Kidney (tissue), 22 donors: ENCODE measurements around the gene KLRF1. TPM values are rescaled to one million over a fixed set of nuclear protein-coding genes. Genes with fewer than 3 reads are reported as not detected.

Experiments used
- DNase-seq, 5 donors: peaks; one replicate each; pipeline ENCODE4 v3.0.0-alpha.2; 2013 to 2020
- FAIRE-seq: peaks from 2 replicates; lab custom pipeline; 2012; peaks lifted over from hg19 to GRCh38; lab: Jason Lieb, UNC
- H3K27ac ChIP-seq, 2 donors: one replicate each; pipeline ENCODE4 v1.7.0; 2013; ENCODE audit warnings: low read depth in 2 of 2, low read length in 2 of 2, inconsistent platforms in 1 of 2
- H3K27me3 ChIP-seq: one replicate; pipeline ENCODE4 v1.7.1; 2013; ENCODE audit warnings: low read length, inconsistent platforms; ENCODE audit not compliant: control insufficient read depth, insufficient read depth
- H3K36me3 ChIP-seq, 3 donors: one replicate each; pipeline versions ENCODE4 v1.7.0 to v1.7.1; 2013; ENCODE audit warnings: low read length in 3 of 3, control low read depth in 1 of 3, inconsistent platforms in 1 of 3; ENCODE audit not compliant: insufficient read depth in 3 of 3, control insufficient read depth in 2 of 3
- H3K4me1 ChIP-seq, 3 donors: one replicate each; pipeline versions ENCODE4 v1.7.0 to v1.7.1; 2013; ENCODE audit warnings: low read length in 3 of 3, inconsistent platforms in 1 of 3, low read depth in 1 of 3; ENCODE audit not compliant: control insufficient read depth in 2 of 3, insufficient read depth in 2 of 3
- H3K4me3 ChIP-seq, 3 donors: one replicate each; pipeline versions ENCODE4 v1.7.0 to v1.8.1; 2013; ENCODE audit warnings: low read length in 3 of 3, control low read depth in 1 of 3, inconsistent platforms in 1 of 3
- H3K9ac ChIP-seq, 3 donors: one replicate each; pipeline versions ENCODE4 v1.7.0 to v1.7.1; 2013; ENCODE audit warnings: low read length in 3 of 3, control low read depth in 1 of 3, inconsistent platforms in 1 of 3
- H3K9me3 ChIP-seq, 3 donors: one replicate each; pipeline versions ENCODE4 v1.7.0 to v1.7.1; 2013; ENCODE audit warnings: low read length in 3 of 3, control low read depth in 1 of 3, inconsistent platforms in 1 of 3; ENCODE audit not compliant: control insufficient read depth in 2 of 3, insufficient read depth in 1 of 3
- CTCF ChIP-seq: IDR thresholded peaks from 3 replicates; pipeline ENCODE4 v1.5.1; 2012; ENCODE audit warnings: mild to moderate bottlenecking, moderate library complexity, borderline replicate concordance; ENCODE audit not compliant: insufficient read depth; ENCODE audit errors: extremely low read depth
- intact Hi-C: fragments of 100-400 bp; cut with DNase I; formaldehyde crosslinking; loops from one replicate; pipeline ENCODE4 v1.11.1; 2022
- long read RNA-seq, 10 donors: library from polyadenylated mRNA in 1 of 10; unstranded in 1 of 10; transcript quantifications; one replicate each; pipeline ENCODE4 v2.0.0 and lab custom pipeline, GENCODE V29; 2021 to 2026
- polyA plus RNA-seq: library from polyadenylated mRNA; stranded (reverse); fragments of 350-450 nt; fragmentation: Illumina TruSeq; extraction: RNeasy Lipid Tissue Mini Kit (QIAGEN cat#74804); gene quantifications from one replicate; pipeline ENCODE4 v1.2.3, GENCODE V29; 2014; ENCODE audit warnings: low read depth, low replicate concordance; ENCODE audit not compliant: insufficient read depth
- total RNA-seq: library from RNA; stranded (reverse); fragmentation: NEBNext Ultra II Directional; extraction: Animal tissue kit (Norgen Biotek cat#: 25700); gene quantifications from one replicate; pipeline ENCODE4 v1.2.1, GENCODE V29; 2021
- donor health status: control.
- donor health status: control.
- donor health status: control.
- donor health status: control.
- donor health status: control.
- donor health status: DM: yes; HTN: yes; CAD: no.
- donor health status: Normal renal cell carcinoma (clear cell type).

The KLRF1 gene
- total RNA-seq (2.0 TPM), polyA plus RNA-seq (2.0 TPM)
- long read RNA-seq, donor 1, result 0 reads
- long read RNA-seq, donor 2, result 0 reads
- long read RNA-seq, donor 3, result 0 reads
- long read RNA-seq, donor 4, result 0 reads
- long read RNA-seq, donor 5, result 0 reads
- long read RNA-seq, donor 6, result 0 reads
- long read RNA-seq, donor 7, result 0 reads
- long read RNA-seq, donor 8, result 0 reads
- long read RNA-seq, donor 9, result 0 reads
- long read RNA-seq, donor 10, result 0 reads

- Histone ChIP-seq H3K27me3 (no peaks in the 10 kb centered on the region), H3K4me1 (no peaks in the 10 kb centered on the region), H3K27ac (no peak within 1 kb of the TSS), H3K9me3 (no peaks in the 10 kb centered on the region), H3K4me3 (no peak within 1 kb of the TSS), H3K36me3 (no peaks in the 10 kb centered on the region), H3K9ac (no peak within 1 kb of the TSS)
- intact Hi-C loops, result no loop called here
- TF ChIP-seq CTCF, result no peak
- FAIRE-seq (no peak), DNase-seq (no peak)
Measured at GRCh38 chr12:9827209-9827888, at the start of gene KLRF1. Gene KLRF1, plus strand, starts transcription at chr12:9827481. Its CDS starts 64 bp downstream, at chr12:9827545.

DNA sequence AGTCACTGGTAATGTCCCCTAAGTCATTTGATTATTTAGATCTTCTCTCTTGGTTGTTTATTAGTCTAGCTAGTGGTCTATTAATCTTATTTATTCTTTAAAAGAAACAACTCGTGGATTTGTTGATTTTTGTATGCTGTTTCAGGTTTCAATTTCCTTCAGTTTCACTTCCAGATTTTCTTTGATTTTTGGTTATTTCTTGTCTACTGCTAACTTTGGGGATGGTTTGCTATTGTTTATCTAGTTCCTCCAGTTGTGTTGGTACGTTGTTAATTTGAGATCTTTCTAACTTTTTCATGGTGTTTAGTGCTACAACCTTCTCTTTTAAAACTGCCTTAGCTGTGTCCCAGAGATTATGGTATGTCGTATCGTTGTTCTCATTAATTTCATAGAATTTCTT lies 48.1 kb upstream of the KLRF1 start:
- intact Hi-C loops, result no loop called here
- no peak overlapping the region for H3K4me3 ChIP-seq
- no peaks in the 10 kb centered on the region for H3K27me3 ChIP-seq
- TF ChIP-seq CTCF, result no peak
- no peaks in the 10 kb centered on the region for H3K9me3 ChIP-seq
- DNase-seq, result no peak
- no peak overlapping the region for H3K9ac ChIP-seq
- FAIRE-seq, result no peak
- H3K36me3 ChIP-seq, result no peaks in the 10 kb centered on the region
- H3K27ac ChIP-seq, result no peak overlapping the region
- no peaks in the 10 kb centered on the region for H3K4me1 ChIP-seq

DNA sequence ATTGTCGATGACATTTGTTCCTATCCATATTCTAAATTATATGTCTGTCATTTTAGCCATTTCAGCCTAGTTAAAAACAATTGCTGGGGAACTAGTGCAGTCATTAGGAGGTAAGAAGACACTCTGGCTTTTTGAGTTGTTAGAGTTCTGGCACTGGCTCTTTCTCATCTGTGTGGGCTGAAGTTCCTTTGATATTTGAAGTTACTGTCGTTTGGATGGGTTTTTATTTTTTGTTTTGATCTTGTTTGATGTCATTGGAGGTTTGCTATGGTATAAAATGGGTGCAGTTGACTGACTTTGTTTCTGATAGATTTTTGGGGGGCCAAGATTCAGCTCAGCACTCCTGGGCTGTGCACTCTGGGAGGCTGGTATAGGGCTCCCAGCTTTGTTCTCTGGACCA lies 45.9 kb upstream of the KLRF1 start:
- Histone ChIP-seq H3K9me3 (no peaks in the 10 kb centered on the region), H3K27me3 (no peaks in the 10 kb centered on the region), H3K36me3 (no peaks in the 10 kb centered on the region), H3K9ac (no peak overlapping the region), H3K4me3 (no peak overlapping the region), H3K27ac (no peak overlapping the region), H3K4me1 (no peaks in the 10 kb centered on the region)
- no peak for FAIRE-seq
- no peak for DNase-seq
- intact Hi-C loops, result no loop called here
- TF ChIP-seq CTCF, result no peak
